Measurements from ENCODE around the gene PRAMEF18. TPM values are rescaled to one million over a fixed set of nuclear protein-coding genes. Genes with fewer than 3 reads are reported as not detected.
"Not testable (repeated sequence)": the region's sequence is repeated elsewhere in the genome, so short reads cannot be mapped to it uniquely, and the experiment has no call there.

Gene PRAMEF18
- total RNA-seq, 1 experiment from 2014 or later = not detected

- not testable (repeated sequence) for H4K5ac ChIP-seq (ENCODE audit: insufficient read length, low read depth, low read length); H3K9ac ChIP-seq (ENCODE audit: extremely low read depth, insufficient read length, low read length)
These were observed 17.2 kb downstream of the PRAMEF18 start for GRCh38 chr1:13208712-13209111.

GRCh38 chr1:13201309-13201708 is 24.6 kb downstream of the PRAMEF18 start, which contains the start of gene PRAMEF13:
TSS of gene PRAMEF13 (minus strand) at chr1:13201409. CDS start at chr1:13199589, 1,820 bp downstream.
- not testable (repeated sequence) for H3K9me3 Mint-ChIP-seq; H3K56ac ChIP-seq (ENCODE audit: insufficient read length, low read depth, low read length); H3K4me1 ChIP-seq (ENCODE audit: insufficient read depth, low read length); H3K18ac ChIP-seq (ENCODE audit: insufficient read length, low read depth, low read length); H2BK12ac ChIP-seq (ENCODE audit: insufficient read length, low read depth, low read length); H3K79me2 ChIP-seq (ENCODE audit: insufficient read depth, low read length); H3K4me3 Mint-ChIP-seq; DNase-seq; H3K9me3 ChIP-seq (ENCODE audit: control insufficient read depth, low read depth, low read length); H4K5ac ChIP-seq (ENCODE audit: insufficient read length, low read depth, low read length); H3K27me3 ChIP-seq (ENCODE audit: insufficient read depth, low read length); H2BK120ac ChIP-seq (ENCODE audit: low read depth, low read length, poor library complexity, severe bottlenecking); H2BK5ac ChIP-seq (ENCODE audit: insufficient read length, low read length); H2AK5ac ChIP-seq (ENCODE audit: insufficient read length, low read length); H3K23me2 ChIP-seq (ENCODE audit: insufficient read length, low read depth, low read length, poor library complexity, severe bottlenecking); H3K4ac ChIP-seq (ENCODE audit: low read depth, low read length); H3K4me1 Mint-ChIP-seq; H4K8ac ChIP-seq (replicated peaks; ENCODE audit: insufficient read length, low read depth, low read length); H4K91ac ChIP-seq (ENCODE audit: insufficient read length, low read depth, low read length); H3K23ac ChIP-seq (ENCODE audit: insufficient read length, low read depth, low read length); H3K9ac ChIP-seq (ENCODE audit: extremely low read depth, insufficient read length, low read length); H4K20me1 ChIP-seq (ENCODE audit: control insufficient read depth, insufficient read depth, insufficient read length); H3K27ac ChIP-seq (ENCODE audit: insufficient read length, low read depth, low read length); H2AFZ ChIP-seq (ENCODE audit: low read length); H2BK20ac ChIP-seq (ENCODE audit: low read depth, low read length, poor library complexity, severe bottlenecking); H2BK15ac ChIP-seq (ENCODE audit: low read depth, low read length); H3K4me2 ChIP-seq (ENCODE audit: insufficient read depth, insufficient read length, low read length); H3K14ac ChIP-seq (ENCODE audit: insufficient read depth, low read length); H3T11ph ChIP-seq (ENCODE audit: low read length); H3K79me1 ChIP-seq (ENCODE audit: insufficient read depth, low read depth, low read length, poor library complexity, severe bottlenecking); H3K36me3 Mint-ChIP-seq (ENCODE audit: insufficient read depth in 1 of 3, low read depth in 3 of 3); H3K27ac Mint-ChIP-seq; H3K27me3 Mint-ChIP-seq (ENCODE audit: low read depth)
- no CpG with 5 or more reads among the region's 5 CpGs for WGBS (ENCODE audit: extremely low coverage, insufficient read length, low lambda C conversion rate)

More at GRCh38 chr1:13208712-13209111, 17.2 kb downstream of the PRAMEF18 start:
- H2BK120ac ChIP-seq (ENCODE audit: low read depth, low read length, poor library complexity, severe bottlenecking); H2AK5ac ChIP-seq (ENCODE audit: insufficient read length, low read length); H2BK12ac ChIP-seq (ENCODE audit: insufficient read length, low read depth, low read length); H2BK15ac ChIP-seq (ENCODE audit: low read depth, low read length); H3K9me3 Mint-ChIP-seq; H3K4me3 Mint-ChIP-seq; H3K27ac ChIP-seq (ENCODE audit: insufficient read length, low read depth, low read length); DNase-seq; H3K4me1 Mint-ChIP-seq; H4K8ac ChIP-seq (replicated peaks; ENCODE audit: insufficient read length, low read depth, low read length); H3K27me3 Mint-ChIP-seq (ENCODE audit: low read depth); H3K4ac ChIP-seq (ENCODE audit: low read depth, low read length); H3K56ac ChIP-seq (ENCODE audit: insufficient read length, low read depth, low read length); H3K9me3 ChIP-seq (ENCODE audit: control insufficient read depth, low read depth, low read length); H3K27me3 ChIP-seq (ENCODE audit: insufficient read depth, low read length); H3K14ac ChIP-seq (ENCODE audit: insufficient read depth, low read length); H2BK5ac ChIP-seq (ENCODE audit: insufficient read length, low read length); H4K91ac ChIP-seq (ENCODE audit: insufficient read length, low read depth, low read length); H3K79me2 ChIP-seq (ENCODE audit: insufficient read depth, low read length); H3T11ph ChIP-seq (ENCODE audit: low read length); H4K20me1 ChIP-seq (ENCODE audit: control insufficient read depth, insufficient read depth, insufficient read length); H2AFZ ChIP-seq (ENCODE audit: low read length); H3K23ac ChIP-seq (ENCODE audit: insufficient read length, low read depth, low read length); H3K23me2 ChIP-seq (ENCODE audit: insufficient read length, low read depth, low read length, poor library complexity, severe bottlenecking); H3K27ac Mint-ChIP-seq; H3K4me2 ChIP-seq (ENCODE audit: insufficient read depth, insufficient read length, low read length); H3K4me1 ChIP-seq (ENCODE audit: insufficient read depth, low read length); H3K18ac ChIP-seq (ENCODE audit: insufficient read length, low read depth, low read length); H3K36me3 Mint-ChIP-seq (ENCODE audit: insufficient read depth in 1 of 3, low read depth in 3 of 3); H3K79me1 ChIP-seq (ENCODE audit: insufficient read depth, low read depth, low read length, poor library complexity, severe bottlenecking); H2BK20ac ChIP-seq (ENCODE audit: low read depth, low read length, poor library complexity, severe bottlenecking): not testable (repeated sequence)
- no CpG with 5 or more reads among the region's 9 CpGs for WGBS (ENCODE audit: extremely low coverage, insufficient read length, low lambda C conversion rate)

Measured in H9 (cell line).